ENCODE measurements around the gene SLC26A1. TPM values are rescaled to one million over a fixed set of nuclear protein-coding genes. Genes with fewer than 3 reads are reported as not detected.

Gene SLC26A1, protein sequence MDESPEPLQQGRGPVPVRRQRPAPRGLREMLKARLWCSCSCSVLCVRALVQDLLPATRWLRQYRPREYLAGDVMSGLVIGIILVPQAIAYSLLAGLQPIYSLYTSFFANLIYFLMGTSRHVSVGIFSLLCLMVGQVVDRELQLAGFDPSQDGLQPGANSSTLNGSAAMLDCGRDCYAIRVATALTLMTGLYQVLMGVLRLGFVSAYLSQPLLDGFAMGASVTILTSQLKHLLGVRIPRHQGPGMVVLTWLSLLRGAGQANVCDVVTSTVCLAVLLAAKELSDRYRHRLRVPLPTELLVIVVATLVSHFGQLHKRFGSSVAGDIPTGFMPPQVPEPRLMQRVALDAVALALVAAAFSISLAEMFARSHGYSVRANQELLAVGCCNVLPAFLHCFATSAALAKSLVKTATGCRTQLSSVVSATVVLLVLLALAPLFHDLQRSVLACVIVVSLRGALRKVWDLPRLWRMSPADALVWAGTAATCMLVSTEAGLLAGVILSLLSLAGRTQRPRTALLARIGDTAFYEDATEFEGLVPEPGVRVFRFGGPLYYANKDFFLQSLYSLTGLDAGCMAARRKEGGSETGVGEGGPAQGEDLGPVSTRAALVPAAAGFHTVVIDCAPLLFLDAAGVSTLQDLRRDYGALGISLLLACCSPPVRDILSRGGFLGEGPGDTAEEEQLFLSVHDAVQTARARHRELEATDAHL
- not detected in 2 replicates for total RNA-seq

DNA sequence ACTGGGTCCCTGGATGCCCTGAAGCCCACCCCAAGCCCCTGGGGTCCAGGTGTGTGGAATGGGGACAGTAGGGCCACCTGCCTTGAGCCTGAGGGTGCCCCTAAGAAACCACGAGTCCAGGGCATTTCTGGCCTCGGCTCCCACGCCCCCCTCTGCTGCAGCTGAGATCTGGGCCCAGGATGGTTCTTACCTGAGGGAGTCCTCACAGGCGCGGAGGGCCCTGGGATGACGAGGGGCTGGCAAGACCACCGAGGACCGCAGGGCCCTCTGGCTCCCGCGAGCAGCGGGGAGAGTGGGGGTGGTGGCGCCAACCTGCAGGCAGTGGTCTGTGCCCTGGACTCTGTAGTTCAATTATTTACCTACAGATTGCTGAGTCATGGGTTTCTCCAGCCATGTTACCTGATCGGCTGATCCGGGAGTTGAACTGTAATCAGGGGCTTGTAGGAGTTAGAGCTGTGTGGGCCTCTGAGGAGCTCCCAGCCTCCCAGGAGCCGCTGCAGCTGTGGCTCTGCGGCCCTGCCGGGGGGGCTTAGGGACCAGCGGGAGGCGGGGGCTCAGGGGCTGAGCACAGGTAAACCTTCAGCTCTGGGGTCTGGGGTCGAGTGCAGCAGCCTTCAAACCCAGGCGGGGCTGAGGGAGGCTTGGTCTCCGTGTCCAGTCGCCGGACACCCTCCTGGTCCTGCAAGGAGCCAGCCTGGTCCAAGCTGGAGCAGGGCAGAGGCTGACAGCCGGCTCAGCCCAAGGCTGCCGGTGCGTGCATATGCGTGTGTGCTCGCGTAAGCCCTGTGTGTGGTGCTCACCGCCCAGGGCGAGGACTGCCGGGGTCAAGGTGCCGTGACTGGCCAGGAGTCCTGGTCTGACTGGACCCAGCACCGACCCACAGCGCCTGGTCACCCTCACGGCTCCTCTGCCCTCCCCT lies at the start of gene SLC26A1:
SLC26A1 (minus strand) TSS at position 294 of the 919 bp plus-strand sequence. CDS start 1,701 bp downstream, outside the sequence.

DNA sequence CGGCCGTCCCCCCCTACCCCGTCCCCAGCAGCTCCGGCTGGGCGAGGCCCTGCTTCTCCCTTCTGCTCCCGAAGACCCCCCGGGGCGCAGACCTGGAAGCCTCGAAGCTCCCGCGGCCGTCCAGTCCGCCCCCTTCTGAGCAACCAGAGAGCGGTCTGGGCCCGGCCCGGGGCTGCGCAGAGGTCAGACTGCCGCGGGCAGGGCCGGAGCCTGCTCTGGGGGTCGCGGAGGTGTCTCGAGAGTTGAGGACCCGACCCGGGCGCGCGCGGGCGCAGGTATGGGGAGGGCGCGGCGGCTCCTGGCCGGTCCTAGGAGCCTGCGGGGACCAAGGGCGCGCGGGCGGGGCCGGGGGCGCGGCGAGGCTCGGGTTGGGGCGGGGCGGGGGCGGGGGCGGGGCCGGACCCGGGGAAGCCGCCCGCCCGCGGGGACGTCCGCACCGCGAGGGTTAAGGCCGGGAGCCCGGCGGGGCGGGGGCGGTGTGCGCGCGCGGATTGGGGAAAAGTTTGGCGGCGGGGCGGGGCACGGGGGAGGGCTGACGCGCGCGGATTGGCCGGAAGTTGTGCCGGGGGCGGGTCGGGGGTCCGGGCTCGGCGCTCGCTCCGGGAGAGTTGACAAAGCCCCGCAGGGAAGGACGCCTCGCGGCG lies 17.9 kb upstream of the SLC26A1 start, which contains the start of gene FGFRL1:
FGFRL1 (plus strand) TSS at position 605 of the 644 bp plus-strand sequence. CDS start 860 bp downstream, outside the sequence.

DNA sequence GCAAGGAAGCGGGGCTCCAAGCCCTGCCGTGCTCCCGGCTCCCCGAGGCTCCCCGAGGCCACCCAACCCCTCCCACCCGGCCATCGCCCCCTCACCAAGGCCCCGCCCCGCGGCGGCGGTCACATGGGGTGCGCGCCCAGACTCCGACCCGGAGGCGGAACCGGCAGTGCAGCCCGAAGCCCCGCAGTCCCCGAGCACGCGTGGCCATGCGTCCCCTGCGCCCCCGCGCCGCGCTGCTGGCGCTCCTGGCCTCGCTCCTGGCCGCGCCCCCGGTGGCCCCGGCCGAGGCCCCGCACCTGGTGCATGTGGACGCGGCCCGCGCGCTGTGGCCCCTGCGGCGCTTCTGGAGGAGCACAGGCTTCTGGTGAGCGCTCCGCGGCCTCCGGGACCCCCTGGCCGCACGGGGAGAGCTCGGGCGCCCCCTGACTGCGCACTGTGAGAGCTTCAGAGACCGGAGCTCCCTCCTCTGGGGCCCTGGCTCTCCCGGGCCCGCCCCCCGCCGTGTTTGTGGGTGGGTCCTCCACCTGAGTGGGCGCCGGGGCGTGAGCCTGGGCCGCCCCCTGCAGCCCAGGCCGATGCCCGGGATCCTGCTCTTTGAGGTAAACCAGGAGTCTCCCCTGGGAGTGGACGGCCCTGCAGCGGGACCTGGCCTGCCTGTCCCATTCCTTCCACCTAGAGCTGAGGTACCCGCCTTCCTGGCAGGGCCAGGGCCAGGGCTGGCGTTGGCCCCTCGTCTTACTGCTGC lies 6.2 kb downstream of the SLC26A1 start, which contains the start of gene IDUA:
IDUA (plus strand) TSS at position 166 of the 745 bp plus-strand sequence; CDS start at position 207, 41 bp downstream.

DNA sequence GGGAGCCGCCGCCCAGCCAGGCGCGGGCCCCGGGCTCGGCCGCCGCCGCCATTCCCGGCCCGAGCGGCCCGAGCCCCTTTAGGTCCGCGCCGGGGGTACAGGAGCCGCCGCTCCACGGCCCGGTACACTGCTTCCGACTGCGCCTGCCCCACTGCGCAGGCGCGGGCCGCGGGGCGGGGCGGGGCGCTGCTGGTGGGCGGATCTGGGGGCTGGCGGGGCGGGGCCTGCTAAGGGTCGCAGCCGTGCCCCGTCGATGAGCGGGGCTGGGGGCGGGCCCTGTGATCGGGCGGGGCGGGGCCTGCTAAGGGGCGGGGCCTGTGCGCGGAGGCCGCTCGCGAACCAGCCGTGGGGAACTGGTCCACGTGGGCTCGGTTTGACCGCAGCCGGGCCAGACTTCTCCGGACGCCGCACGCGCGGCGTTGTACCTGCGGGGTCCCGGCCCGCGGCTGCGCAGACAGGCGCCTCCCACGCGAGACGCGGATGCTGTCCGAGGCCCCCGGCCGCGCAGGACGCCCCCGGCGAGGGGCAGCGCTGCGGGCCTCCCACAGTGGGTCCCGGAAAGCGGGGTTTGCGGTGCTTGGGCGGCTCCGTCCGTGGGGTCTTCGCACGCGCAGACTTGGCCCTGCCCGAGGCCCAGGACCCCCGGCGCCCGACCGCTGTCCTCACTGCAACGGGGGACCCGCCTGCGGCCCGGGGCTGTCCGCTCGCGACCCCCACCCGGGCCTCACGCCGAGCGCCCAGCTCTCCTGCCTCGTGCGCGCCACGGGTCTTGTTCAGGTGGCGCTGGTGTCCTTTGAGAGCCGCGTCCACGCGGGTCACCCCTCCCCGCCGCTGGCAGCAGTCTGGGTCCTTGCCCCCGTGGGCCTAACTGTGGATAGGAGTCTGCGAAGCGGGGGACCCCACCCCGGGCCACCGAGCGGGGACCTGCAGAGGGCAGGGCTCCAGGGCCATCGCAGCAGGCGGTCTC lies 19.5 kb downstream of the SLC26A1 start, which contains the start of gene DGKQ:
DGKQ (minus strand) TSS at position 139 of the 967 bp plus-strand sequence; CDS start at position 52, 87 bp downstream.

Other genes starting within 250 kb of the SLC26A1 start
- not detected in 2 replicates for gene CPLX1, start 167.3 kb downstream of the SLC26A1 start, total RNA-seq
- gene GAK, start 61.1 kb downstream of the SLC26A1 start, total RNA-seq = 67.9 and 84.3 TPM in 2 replicates
- 16.7 and 20.9 TPM in 2 replicates for gene TMEM175, start 60.9 kb downstream of the SLC26A1 start, total RNA-seq
- 8.3 and 10.7 TPM in 2 replicates for gene DGKQ, start 19.8 kb downstream of the SLC26A1 start, total RNA-seq
- gene IDUA, start 6.4 kb downstream of the SLC26A1 start, total RNA-seq = 11.0 and 17.1 TPM in 2 replicates
- gene FGFRL1, start 18.2 kb upstream of the SLC26A1 start, total RNA-seq = 32.0 and 42.9 TPM in 2 replicates
- 0.81 and 4.2 TPM in 2 replicates for gene RNF212, start 120.2 kb upstream of the SLC26A1 start, total RNA-seq
- 63.4 and 71.4 TPM in 2 replicates for gene SPON2, start 179.2 kb upstream of the SLC26A1 start, total RNA-seq